GM12864 (cell line): ENCODE measurements around the gene TRA2B.

Experiments used
- DNase-seq: peaks from one replicate; pipeline ENCODE4 v3.0.0-alpha.2; 2011; ENCODE audit warnings: low read depth
- H3K4me3 ChIP-seq: 2 replicates; pipeline ENCODE4 v1.5.1; 2011; ENCODE audit warnings: mild to moderate bottlenecking, low read depth, low read length, control low read depth
- CTCF ChIP-seq: IDR thresholded peaks from 2 replicates; pipeline ENCODE4 v1.5.1; 2011; ENCODE audit warnings: low read depth, mild to moderate bottlenecking, moderate library complexity, low read length, control low read depth, inconsistent platforms; ENCODE audit errors: missing control alignments

The TRA2B gene

GRCh38 chr3:185979721-185980121, 41.9 kb upstream of the TRA2B start:
- no peak overlapping the region for H3K4me3 ChIP-seq
- DNase-seq = no peak
- TF ChIP-seq CTCF = no peak

GRCh38 chr3:185978516-185978915, 40.7 kb upstream of the TRA2B start:
- no peak for DNase-seq
- no peak for TF ChIP-seq CTCF

GRCh38 chr3:185977679-185978040, 39.8 kb upstream of the TRA2B start:
- DNase-seq = no peak
- no peak overlapping the region for H3K4me3 ChIP-seq
- no peak for TF ChIP-seq CTCF

More at GRCh38 chr3:185978516-185978915, 40.7 kb upstream of the TRA2B start:
- H3K4me3 ChIP-seq = no peak overlapping the region

- no peak overlapping the region for H3K4me3 ChIP-seq
- peak; percentile 95 for TF ChIP-seq CTCF
- peak; percentile 41 for DNase-seq
Measured at GRCh38 chr3:185976977-185977678, 39.3 kb upstream of the TRA2B start.

GRCh38 chr3:185976100-185976499, 38.3 kb upstream of the TRA2B start:
- no peak overlapping the region for H3K4me3 ChIP-seq
- TF ChIP-seq CTCF = no peak
- no peak for DNase-seq

GRCh38 chr3:185971579-185971978, 33.8 kb upstream of the TRA2B start:
- TF ChIP-seq CTCF = no peak
- no peak overlapping the region for H3K4me3 ChIP-seq
- DNase-seq = no peak

GRCh38 chr3:185968168-185968567, 30.4 kb upstream of the TRA2B start:
- no peak for DNase-seq
- peak; percentile 8 for TF ChIP-seq CTCF
- H3K4me3 ChIP-seq = no peak overlapping the region
